ENCODE measurements around the gene LAPTM4A.

LAPTM4A gene

GRCh38 chr2:20073460-20073859 is 22.0 kb upstream of the LAPTM4A start:
- TF ChIP-seq ZFX (IDR thresholded peaks at IDR 0.05; ENCODE audit: borderline replicate concordance) (no peak), CTCF (IDR thresholded peaks at IDR 0.05) (no peak)
- H3K27ac ChIP-seq: no peak overlapping the region

- no peak for TF ChIP-seq CTCF (IDR thresholded peaks at IDR 0.05)
- TF ChIP-seq ZFX (IDR thresholded peaks at IDR 0.05; ENCODE audit: borderline replicate concordance): no peak
- H3K27ac ChIP-seq: no peak overlapping the region
Measured at GRCh38 chr2:20072436-20073158, 21.2 kb upstream of the LAPTM4A start.

GRCh38 chr2:20071397-20072383 is 20.3 kb upstream of the LAPTM4A start:
- TF ChIP-seq CTCF (IDR thresholded peaks at IDR 0.05): no peak
- TF ChIP-seq ZFX (IDR thresholded peaks at IDR 0.05; ENCODE audit: borderline replicate concordance): no peak
- no peak overlapping the region for H3K27ac ChIP-seq

GRCh38 chr2:20069756-20070155 is 18.3 kb upstream of the LAPTM4A start:
- no peak overlapping the region for H3K27ac ChIP-seq
- TF ChIP-seq CTCF (IDR thresholded peaks at IDR 0.05) (no peak), ZFX (IDR thresholded peaks at IDR 0.05; ENCODE audit: borderline replicate concordance) (no peak)

GRCh38 chr2:20067992-20068584 is 16.7 kb upstream of the LAPTM4A start:
- TF ChIP-seq CTCF (IDR thresholded peaks at IDR 0.05): no peak
- no peak for TF ChIP-seq ZFX (IDR thresholded peaks at IDR 0.05; ENCODE audit: borderline replicate concordance)
- no peak overlapping the region for H3K27ac ChIP-seq

- TF ChIP-seq CTCF (IDR thresholded peaks at IDR 0.05): no peak
- TF ChIP-seq ZFX (IDR thresholded peaks at IDR 0.05; ENCODE audit: borderline replicate concordance): no peak
- no peak overlapping the region for H3K27ac ChIP-seq
Measured at GRCh38 chr2:20065885-20066602, 14.6 kb upstream of the LAPTM4A start.
